Measurements from ENCODE around the gene SPNS3. TPM values are rescaled to one million over a fixed set of nuclear protein-coding genes. Genes with fewer than 3 reads are reported as not detected.

Gene SPNS3
- total RNA-seq, 2 experiments from 2014 or later = 17.6 to 39.1 TPM

- no peak overlapping the region for H3K27ac Mint-ChIP-seq
- H3K4me3 Mint-ChIP-seq = no peak overlapping the region
- ATAC-seq (no peak), DNase-seq (no peak)
- H3K27me3 Mint-ChIP-seq = no peaks in the 10 kb centered on the region
- H3K4me1 Mint-ChIP-seq = peaks cover 4% of the 10 kb centered on the region
- CTCF ChIA-PET = interaction anchor here (1.3 kb wide), 1 partner anchor 17 kb away, joined by 3 read pairs; no protein-coding TSS in a partner anchor
- no peaks in the 10 kb centered on the region for H3K9me3 Mint-ChIP-seq (ENCODE audit: low read depth)
- H3K36me3 Mint-ChIP-seq = peaks cover 16% of the 10 kb centered on the region
Measured at GRCh38 chr17:4453812-4454591, 20.3 kb downstream of the SPNS3 start.

GRCh38 chr17:4460661-4461060 lies 26.9 kb downstream of the SPNS3 start:
- Mint-ChIP-seq H3K4me1 (no peaks in the 10 kb centered on the region), H3K9me3 (ENCODE audit: low read depth) (peaks cover 7% of the 10 kb centered on the region), H3K27ac (no peak overlapping the region), H3K27me3 (no peaks in the 10 kb centered on the region), H3K4me3 (no peak overlapping the region), H3K36me3 (peaks cover 43% of the 10 kb centered on the region)
- CTCF ChIA-PET = no interaction called here
- ATAC-seq (no peak), DNase-seq (no peak)

DNA sequence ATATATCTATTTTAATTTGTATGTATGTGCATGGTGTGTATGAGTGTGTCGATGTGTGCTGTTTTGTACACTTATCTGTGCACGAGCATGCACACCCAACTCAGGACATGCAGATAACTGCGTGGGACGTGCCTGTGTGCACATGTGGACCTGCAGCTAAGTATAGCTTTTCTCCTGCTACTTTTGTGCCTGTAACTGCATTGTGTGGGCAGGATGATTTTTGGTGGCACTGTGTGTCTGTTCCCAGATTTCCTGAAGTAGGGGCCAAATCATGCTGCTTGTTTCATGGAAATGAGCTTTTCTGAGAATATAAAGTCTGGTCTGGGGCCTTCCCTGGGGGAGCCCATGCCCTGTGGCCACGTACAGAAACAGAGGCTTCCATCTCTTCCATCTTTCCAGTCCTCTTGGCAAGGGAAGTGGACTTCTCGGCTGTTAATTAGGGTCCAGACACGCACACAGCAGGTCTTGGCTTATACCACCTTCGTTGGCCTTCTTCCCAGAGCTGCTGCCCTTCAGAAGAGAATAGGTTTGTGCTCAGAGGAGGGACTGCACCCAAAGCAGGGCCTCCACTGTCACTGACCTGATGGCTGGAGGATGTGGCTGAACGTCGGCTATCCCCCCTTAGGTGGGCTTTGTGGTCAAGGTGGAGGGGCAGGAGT lies 30.2 kb downstream of the SPNS3 start:
- Mint-ChIP-seq H3K4me1 (no peaks in the 10 kb centered on the region), H3K27ac (no peak overlapping the region), H3K27me3 (no peaks in the 10 kb centered on the region), H3K9me3 (ENCODE audit: low read depth) (peaks cover 7% of the 10 kb centered on the region), H3K36me3 (peaks cover 35% of the 10 kb centered on the region), H3K4me3 (no peak overlapping the region)
- DNase-seq (no peak), ATAC-seq (no peak)
- CTCF ChIA-PET = interaction anchor here (1.0 to 1.4 kb wide), 2 partner anchors 22 to 43 kb away, joined by 3 to 4 read pairs; no protein-coding TSS in a partner anchor

- no peak overlapping the region for H3K27ac Mint-ChIP-seq
- ATAC-seq = no peak
- H3K36me3 Mint-ChIP-seq = peaks cover 21% of the 10 kb centered on the region
- DNase-seq = no peak
- no peaks in the 10 kb centered on the region for H3K9me3 Mint-ChIP-seq (ENCODE audit: low read depth)
- no peaks in the 10 kb centered on the region for H3K27me3 Mint-ChIP-seq
- CTCF ChIA-PET = no interaction called here
- no peaks in the 10 kb centered on the region for H3K4me1 Mint-ChIP-seq
- H3K4me3 Mint-ChIP-seq = no peak overlapping the region
Measured at GRCh38 chr17:4465786-4466185, 32.0 kb downstream of the SPNS3 start.

- Mint-ChIP-seq H3K36me3 (peaks cover 12% of the 10 kb centered on the region), H3K4me1 (no peaks in the 10 kb centered on the region), H3K27me3 (no peaks in the 10 kb centered on the region), H3K4me3 (no peak overlapping the region), H3K9me3 (ENCODE audit: low read depth) (no peaks in the 10 kb centered on the region), H3K27ac (peak overlapping the region; percentile 29)
- ATAC-seq = no peak
- CTCF ChIA-PET = no interaction called here
- no peak for DNase-seq
Measured at GRCh38 chr17:4467287-4467686, 33.5 kb downstream of the SPNS3 start.

DNA sequence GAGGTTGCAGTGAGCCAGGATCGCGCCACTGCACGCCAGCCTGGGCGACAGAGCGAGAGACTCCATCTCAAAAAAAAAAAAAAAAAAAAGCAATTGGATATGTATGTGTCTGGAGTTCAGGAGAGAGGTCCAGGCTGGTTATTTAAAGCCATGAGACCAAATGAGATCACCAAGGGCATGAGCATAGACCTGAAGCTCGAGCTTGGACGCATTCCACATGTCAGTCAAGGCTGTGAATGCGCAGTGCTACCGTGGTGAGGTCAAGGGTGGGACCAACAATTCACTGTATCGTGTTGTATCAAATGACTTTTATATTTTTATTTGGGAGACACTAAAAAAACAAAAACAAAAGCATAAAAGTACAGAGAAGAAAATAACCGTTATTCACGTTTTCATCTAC lies 35.8 kb downstream of the SPNS3 start:
- Mint-ChIP-seq H3K9me3 (ENCODE audit: low read depth) (no peaks in the 10 kb centered on the region), H3K4me3 (no peak overlapping the region), H3K27me3 (no peaks in the 10 kb centered on the region), H3K27ac (no peak overlapping the region), H3K4me1 (no peaks in the 10 kb centered on the region), H3K36me3 (peaks cover 5% of the 10 kb centered on the region)
- CTCF ChIA-PET = no interaction called here
- no peak for ATAC-seq
- DNase-seq = no peak

DNA sequence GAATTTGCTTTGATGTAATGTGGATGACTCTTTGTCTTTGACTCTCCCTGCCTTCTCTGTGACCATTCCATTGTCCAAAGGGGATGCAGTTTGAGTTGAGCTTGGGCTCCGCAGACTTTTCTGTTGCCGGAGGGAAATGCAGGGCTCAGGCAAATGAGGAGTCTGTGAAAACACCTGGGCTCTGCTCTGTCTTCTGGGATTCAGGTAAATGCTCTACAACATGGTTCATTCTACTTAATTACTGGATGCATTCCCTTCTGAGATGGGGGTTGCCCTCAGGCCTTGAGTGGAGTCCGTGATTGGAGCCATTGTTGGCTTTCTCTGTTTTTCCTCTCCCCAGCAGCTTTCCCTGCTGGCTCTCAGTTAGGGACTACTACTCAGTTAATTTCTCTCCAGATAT lies 38.5 kb downstream of the SPNS3 start:
- H3K4me3 Mint-ChIP-seq = no peak overlapping the region
- CTCF ChIA-PET = interaction anchor here (1.1 kb wide), 1 partner anchor 52 kb away, joined by 5 read pairs; no protein-coding TSS in a partner anchor
- DNase-seq (no peak), ATAC-seq (no peak)
- no peak overlapping the region for H3K27ac Mint-ChIP-seq
- no peaks in the 10 kb centered on the region for H3K9me3 Mint-ChIP-seq (ENCODE audit: low read depth)
- H3K27me3 Mint-ChIP-seq = no peaks in the 10 kb centered on the region
- H3K4me1 Mint-ChIP-seq = no peaks in the 10 kb centered on the region
- H3K36me3 Mint-ChIP-seq = peaks cover 4% of the 10 kb centered on the region

DNA sequence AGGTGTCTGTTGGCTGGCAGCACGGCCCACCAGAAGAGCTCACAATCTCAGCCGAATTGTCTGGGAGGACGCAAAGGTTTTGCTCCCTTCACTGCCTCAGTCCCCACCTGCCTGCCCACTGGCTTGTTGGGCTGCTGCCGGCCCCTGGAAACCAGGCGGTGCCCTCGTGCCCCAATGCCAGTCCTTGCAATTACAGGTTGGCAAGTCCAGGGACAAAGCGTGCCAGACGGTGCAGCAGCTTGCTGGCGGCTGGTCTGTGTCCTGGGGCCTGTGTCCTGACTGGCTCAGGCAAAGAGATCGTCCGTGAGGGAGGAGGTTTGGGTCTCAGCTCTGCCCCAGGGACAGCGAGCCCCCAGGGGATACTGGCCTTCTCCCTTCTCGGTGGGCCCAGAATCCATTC lies 40.4 kb downstream of the SPNS3 start:
- CTCF ChIA-PET = no interaction called here
- H3K27me3 Mint-ChIP-seq = no peaks in the 10 kb centered on the region
- H3K9me3 Mint-ChIP-seq (ENCODE audit: low read depth) = no peaks in the 10 kb centered on the region
- no peaks in the 10 kb centered on the region for H3K4me1 Mint-ChIP-seq
- DNase-seq = no peak
- ATAC-seq = no peak
- no peak overlapping the region for H3K4me3 Mint-ChIP-seq
- no peak overlapping the region for H3K27ac Mint-ChIP-seq
- peaks cover 3% of the 10 kb centered on the region for H3K36me3 Mint-ChIP-seq

DNA sequence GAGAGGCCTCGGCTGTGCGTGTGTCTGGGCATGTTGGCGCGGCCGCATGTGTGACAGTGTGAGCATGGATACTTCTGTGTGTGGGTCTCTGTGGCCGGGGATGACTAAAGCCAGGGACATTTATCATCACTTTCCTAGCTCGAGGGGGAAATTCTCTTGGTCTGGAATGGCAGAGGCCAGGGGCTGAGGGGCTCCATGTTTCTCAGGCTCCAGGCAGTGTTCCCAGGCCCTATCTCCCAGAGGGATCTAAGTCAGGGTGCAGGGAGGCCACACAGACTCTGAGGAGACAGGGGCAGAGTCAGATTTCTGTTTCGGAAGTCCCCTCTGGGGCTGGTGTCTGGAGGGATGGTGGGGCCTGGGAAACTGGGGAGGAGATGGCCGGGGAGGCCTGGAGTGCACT lies 41.3 kb downstream of the SPNS3 start:
- Mint-ChIP-seq H3K27me3 (no peaks in the 10 kb centered on the region), H3K27ac (no peak overlapping the region), H3K9me3 (ENCODE audit: low read depth) (no peaks in the 10 kb centered on the region), H3K4me1 (peaks cover 5% of the 10 kb centered on the region), H3K4me3 (no peak overlapping the region), H3K36me3 (peaks cover 3% of the 10 kb centered on the region)
- ATAC-seq = no peak
- CTCF ChIA-PET = no interaction called here
- no peak for DNase-seq

DNA sequence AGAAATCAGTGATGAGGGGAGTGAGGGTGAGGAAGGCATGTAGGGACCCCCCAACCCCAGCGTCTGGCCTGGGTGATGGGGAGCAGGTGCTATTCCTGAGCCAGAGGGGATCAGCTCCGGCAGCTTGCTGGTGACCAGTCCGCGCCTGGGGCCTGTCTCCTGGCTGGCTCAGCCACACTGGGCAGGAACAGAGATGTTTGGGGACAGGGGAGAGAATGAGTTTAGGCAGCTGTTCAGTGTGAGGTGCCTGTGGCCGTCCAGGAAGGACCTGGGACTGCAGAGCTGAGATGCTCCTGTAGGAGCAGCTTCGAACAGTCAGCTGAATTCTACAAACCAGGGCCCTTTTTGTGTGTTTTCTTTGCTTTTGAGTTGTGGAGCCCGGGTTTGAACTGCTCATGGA lies 41.7 kb downstream of the SPNS3 start:
- ATAC-seq (no peak), DNase-seq (no peak)
- CTCF ChIA-PET = no interaction called here
- H3K4me3 Mint-ChIP-seq = no peak overlapping the region
- H3K27ac Mint-ChIP-seq = no peak overlapping the region
- peaks cover 9% of the 10 kb centered on the region for H3K4me1 Mint-ChIP-seq
- no peaks in the 10 kb centered on the region for H3K27me3 Mint-ChIP-seq
- H3K36me3 Mint-ChIP-seq = peaks cover 2% of the 10 kb centered on the region
- H3K9me3 Mint-ChIP-seq (ENCODE audit: low read depth) = no peaks in the 10 kb centered on the region

GRCh38 chr17:4476017-4476416 lies 42.3 kb downstream of the SPNS3 start:
- Mint-ChIP-seq H3K27ac (no peak overlapping the region), H3K9me3 (ENCODE audit: low read depth) (no peaks in the 10 kb centered on the region), H3K27me3 (no peaks in the 10 kb centered on the region), H3K4me1 (peaks cover 14% of the 10 kb centered on the region), H3K4me3 (no peak overlapping the region), H3K36me3 (peaks cover 2% of the 10 kb centered on the region)
- ATAC-seq (no peak), DNase-seq (no peak)
- CTCF ChIA-PET = interaction anchor here (1.5 kb wide), 1 partner anchor 55 kb away, joined by 4 read pairs; no protein-coding TSS in a partner anchor

DNA sequence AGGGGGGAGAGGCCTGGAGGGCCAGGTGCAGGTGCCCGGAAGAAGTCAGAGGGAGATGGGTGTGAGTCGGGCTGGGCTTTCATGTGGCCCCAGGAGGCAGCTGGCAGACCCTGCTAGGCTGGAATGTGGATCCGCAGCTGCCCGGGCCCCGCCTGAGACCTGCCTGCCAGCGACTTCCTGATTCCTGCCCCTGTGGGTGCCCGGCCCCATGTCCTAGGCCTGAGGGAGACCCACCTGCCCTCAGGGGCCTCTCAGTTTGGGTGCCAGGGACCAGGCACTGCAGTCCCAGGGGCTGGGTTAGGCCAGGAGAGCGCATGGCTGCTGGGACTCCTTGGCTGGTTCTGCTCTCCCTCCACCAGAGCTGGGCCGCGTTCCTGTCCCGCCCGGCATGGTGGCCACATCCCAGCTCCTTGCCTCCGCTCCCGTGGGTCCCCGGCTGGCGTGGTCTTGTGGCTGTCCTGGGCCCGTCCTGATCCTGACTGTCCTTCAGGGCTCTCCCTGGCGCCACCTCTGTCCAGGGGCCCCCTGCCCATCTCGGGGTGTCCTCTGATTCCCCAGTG lies 42.9 kb downstream of the SPNS3 start:
- DNase-seq (no peak), ATAC-seq (no peak)
- Mint-ChIP-seq H3K27me3 (no peaks in the 10 kb centered on the region), H3K36me3 (peaks cover 1% of the 10 kb centered on the region), H3K4me3 (no peak overlapping the region), H3K4me1 (peaks cover 20% of the 10 kb centered on the region), H3K27ac (peak overlapping the region; percentile 35), H3K9me3 (ENCODE audit: low read depth) (no peaks in the 10 kb centered on the region)
- CTCF ChIA-PET = interaction anchor here (1.5 kb wide), 1 partner anchor 56 kb away, joined by 4 read pairs; no protein-coding TSS in a partner anchor

- CTCF ChIA-PET = interaction anchor here (0.8 to 1.5 kb wide), 2 partner anchors 32 to 56 kb away, joined by 3 to 4 read pairs; no protein-coding TSS in a partner anchor
Measured at GRCh38 chr17:4477255-4477791, 43.6 kb downstream of the SPNS3 start.

More at GRCh38 chr17:4477255-4477791, 43.6 kb downstream of the SPNS3 start:
- Mint-ChIP-seq H3K4me1 (peaks cover 27% of the 10 kb centered on the region), H3K27ac (no peak overlapping the region), H3K4me3 (no peak overlapping the region), H3K27me3 (no peaks in the 10 kb centered on the region), H3K36me3 (peaks cover 1% of the 10 kb centered on the region), H3K9me3 (ENCODE audit: low read depth) (no peaks in the 10 kb centered on the region)
- no peak for DNase-seq
- no peak for ATAC-seq

Measured in activated CD8-positive, alpha-beta memory T cell treated with anti-CD3 and anti-CD28 coated beads, Interleukin-2, amount 10 ng/mL, durations not matched to agents 7 days and 5 days (primary cell).